Right cardiac atrium (tissue), 5 donors: ENCODE data around the gene TM4SF20. TPM values are rescaled to one million over a fixed set of nuclear protein-coding genes. Genes with fewer than 3 reads are reported as not detected.
A peak's percentile ranks its signal among the peaks of the same experiment; 100 is the strongest.

Source experiments
- ATAC-seq, 2 donors: fragments of 200-7000 bp; cut with Tn5 transposase; one replicate each; pipeline versions ENCODE4 v1.8.0 to v1.9.1; 2020; ENCODE audit warnings: moderate library complexity in 2 of 2, mild to moderate bottlenecking in 1 of 2
- DNase-seq, 3 donors: peaks; one replicate each; pipeline ENCODE4 v3.0.0-alpha.2; 2020
- H3K27ac ChIP-seq: one replicate; pipeline ENCODE4 v1.5.1; 2013; ENCODE audit warnings: mild to moderate bottlenecking, low read length, control low read depth, moderate library complexity
- H3K27me3 ChIP-seq: one replicate; pipeline ENCODE4 v1.6.1; 2013; ENCODE audit not compliant: control insufficient read depth, insufficient read depth
- H3K4me1 ChIP-seq: one replicate; pipeline ENCODE4 v1.6.1; 2013; ENCODE audit warnings: low read length; ENCODE audit not compliant: control insufficient read depth, insufficient read depth
- H3K4me3 ChIP-seq: one replicate; pipeline ENCODE4 v1.5.1; 2013; ENCODE audit warnings: low read length, control low read depth
- H3K9me3 ChIP-seq: one replicate; pipeline ENCODE4 v1.6.1; 2013; ENCODE audit warnings: low read length; ENCODE audit not compliant: control insufficient read depth
- WGBS: extraction: QIAGEN DNeasy Blood & Tissue Kit; methylation state at CpG from one replicate; pipeline ENCODE4 v1.1.7; 2013; 5-methylcytosine and 5-hydroxymethylcytosine counted together
- intact Hi-C, 4 donors: fragments of 100-400 bp; cut with DNase I; formaldehyde crosslinking; loops; one replicate each; pipeline versions ENCODE4 v1.11.0 to v1.14.0; 2022 to 2023
- polyA plus RNA-seq: library from polyadenylated mRNA; stranded (reverse); fragments of 200-250 nt; gene quantifications from one replicate; pipeline ENCODE4 v1.2.3, GENCODE V29; 2013
- total RNA-seq, 4 donors: library from RNA; stranded (reverse); fragmentation: NEBNext Ultra II Directional; extraction: Animal tissue kit (Norgen Biotek cat#: 25700); gene quantifications; one replicate each; pipeline ENCODE4 v1.2.1, GENCODE V29; 2021
- donor health status: healthy with polysubstance abuse.
- donor health status: DM: no; HTN: yes; CAD: no.
- donor health status: DM: no; HTN: no; CAD: no.
- donor health status: DM: no; HTN: yes; CAD: no; lungs with severe emphysema.
- donor health status: DM: yes; HTN: yes; CAD: no.

Gene TM4SF20
- total and polyA plus RNA-seq, 5 donors = not detected

DNA sequence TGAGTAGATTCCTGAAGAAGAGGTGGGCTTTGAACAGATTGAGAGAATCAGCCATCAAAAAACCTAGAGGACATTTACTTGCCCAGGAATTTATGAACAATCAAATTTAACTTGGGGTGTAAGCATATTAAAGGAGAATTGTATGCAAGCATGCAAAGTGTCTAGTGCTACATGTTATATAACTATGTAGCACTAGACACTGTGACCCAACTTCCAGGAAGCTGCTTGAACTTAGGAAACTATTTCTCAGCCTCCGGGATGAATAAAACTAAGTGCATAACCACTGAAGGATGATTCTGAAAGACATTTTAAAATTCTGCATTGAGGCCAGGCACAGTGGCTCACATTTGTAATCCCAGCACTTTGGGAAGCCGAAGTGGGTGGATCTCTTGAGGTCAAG is 41.7 kb downstream of the TM4SF20 start:
- Histone ChIP-seq H3K4me1 (no peaks in the 10 kb centered on the region), H3K27ac (no peak overlapping the region), H3K27me3 (no peaks in the 10 kb centered on the region), H3K4me3 (no peak overlapping the region), H3K9me3 (no peaks in the 10 kb centered on the region)
- intact Hi-C loops = no loop called here
- no peak for DNase-seq
- ATAC-seq = no peak
- 96% methylated on average over 2 of the region's 2 CpGs for WGBS

DNA sequence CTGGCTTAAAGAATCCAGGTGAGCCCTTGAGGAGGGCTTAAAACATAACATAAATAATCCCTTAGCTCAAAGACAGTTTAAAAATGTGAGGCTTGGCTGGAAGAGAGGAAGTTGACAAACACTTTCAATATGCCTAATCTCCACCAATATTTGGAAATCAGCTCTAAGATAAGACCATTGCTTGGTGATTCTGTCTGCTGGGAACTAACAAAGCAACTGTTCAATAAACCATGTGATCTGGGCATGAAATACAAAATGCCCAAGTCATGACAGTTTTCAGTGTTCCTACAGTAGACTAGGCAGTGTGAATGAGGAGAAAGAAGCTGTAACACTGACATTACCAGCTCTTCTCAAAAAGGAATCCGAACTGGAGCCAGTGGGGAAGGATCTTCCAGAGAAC is 43.4 kb downstream of the TM4SF20 start:
- no peaks in the 10 kb centered on the region for H3K4me1 ChIP-seq
- H3K27ac ChIP-seq = no peak overlapping the region
- H3K4me3 ChIP-seq = no peak overlapping the region
- WGBS = 89% methylated on average over 1 of the region's 1 CpG
- H3K27me3 ChIP-seq = no peaks in the 10 kb centered on the region
- DNase-seq (no peak), ATAC-seq (no peak)
- no peaks in the 10 kb centered on the region for H3K9me3 ChIP-seq
- intact Hi-C loops = no loop called here

DNA sequence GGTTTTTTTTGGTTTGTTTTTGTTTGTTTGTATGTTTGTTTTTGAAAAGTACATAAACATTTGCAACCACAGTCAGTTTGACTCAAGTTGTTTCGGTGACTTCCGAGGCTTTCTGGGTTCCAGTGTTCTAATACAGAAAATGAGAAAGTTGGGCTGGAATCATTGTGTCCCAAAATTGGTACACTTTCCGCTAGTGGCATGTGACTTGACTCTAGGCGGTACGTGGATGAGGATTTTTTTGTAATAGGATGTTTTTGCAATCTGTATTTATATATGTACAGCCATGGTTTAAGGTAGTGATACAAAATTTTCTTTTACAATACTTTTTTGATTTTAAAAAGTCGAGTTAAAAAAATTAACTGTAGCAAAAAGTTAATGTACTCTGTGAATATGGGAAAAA is 52.3 kb downstream of the TM4SF20 start:
- intact Hi-C loops = no loop called here
- no peak for ATAC-seq
- no peaks in the 10 kb centered on the region for H3K9me3 ChIP-seq
- no peak overlapping the region for H3K27ac ChIP-seq
- peaks cover 2% of the 10 kb centered on the region for H3K4me1 ChIP-seq
- H3K27me3 ChIP-seq = no peaks in the 10 kb centered on the region
- H3K4me3 ChIP-seq = no peak overlapping the region
- 92% methylated on average over 6 of the region's 6 CpGs for WGBS
- DNase-seq = no peak

DNA sequence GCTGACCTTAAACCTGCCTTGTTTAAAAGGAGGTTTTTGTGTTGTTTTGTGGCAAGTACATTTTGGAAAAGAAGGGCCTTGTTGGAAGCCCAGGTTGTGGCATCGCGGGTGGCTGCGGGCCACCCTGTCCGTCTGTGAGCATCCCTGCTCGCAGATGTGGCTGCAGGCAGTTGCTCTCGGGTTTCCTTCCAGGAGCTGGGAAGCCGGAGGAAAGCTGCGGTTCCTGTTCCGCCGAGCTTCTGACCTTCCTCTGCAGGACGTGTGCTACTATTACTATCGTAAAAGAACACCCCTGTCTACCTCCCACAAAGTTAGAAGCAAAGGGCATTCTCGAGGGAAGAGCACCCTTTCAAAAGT is 53.3 kb downstream of the TM4SF20 start:
- DNase-seq (peak; percentile 26 to 67 (median 53)), ATAC-seq (peak; percentile 44 to 68)
- no peaks in the 10 kb centered on the region for H3K27me3 ChIP-seq
- H3K4me1 ChIP-seq = peaks cover 2% of the 10 kb centered on the region
- no peaks in the 10 kb centered on the region for H3K9me3 ChIP-seq
- H3K4me3 ChIP-seq = peak overlapping the region; percentile 91
- under 1% methylated on average over 13 of the region's 13 CpGs for WGBS
- intact Hi-C loops = no loop called here
- H3K27ac ChIP-seq = peak overlapping the region; percentile 86

DNA sequence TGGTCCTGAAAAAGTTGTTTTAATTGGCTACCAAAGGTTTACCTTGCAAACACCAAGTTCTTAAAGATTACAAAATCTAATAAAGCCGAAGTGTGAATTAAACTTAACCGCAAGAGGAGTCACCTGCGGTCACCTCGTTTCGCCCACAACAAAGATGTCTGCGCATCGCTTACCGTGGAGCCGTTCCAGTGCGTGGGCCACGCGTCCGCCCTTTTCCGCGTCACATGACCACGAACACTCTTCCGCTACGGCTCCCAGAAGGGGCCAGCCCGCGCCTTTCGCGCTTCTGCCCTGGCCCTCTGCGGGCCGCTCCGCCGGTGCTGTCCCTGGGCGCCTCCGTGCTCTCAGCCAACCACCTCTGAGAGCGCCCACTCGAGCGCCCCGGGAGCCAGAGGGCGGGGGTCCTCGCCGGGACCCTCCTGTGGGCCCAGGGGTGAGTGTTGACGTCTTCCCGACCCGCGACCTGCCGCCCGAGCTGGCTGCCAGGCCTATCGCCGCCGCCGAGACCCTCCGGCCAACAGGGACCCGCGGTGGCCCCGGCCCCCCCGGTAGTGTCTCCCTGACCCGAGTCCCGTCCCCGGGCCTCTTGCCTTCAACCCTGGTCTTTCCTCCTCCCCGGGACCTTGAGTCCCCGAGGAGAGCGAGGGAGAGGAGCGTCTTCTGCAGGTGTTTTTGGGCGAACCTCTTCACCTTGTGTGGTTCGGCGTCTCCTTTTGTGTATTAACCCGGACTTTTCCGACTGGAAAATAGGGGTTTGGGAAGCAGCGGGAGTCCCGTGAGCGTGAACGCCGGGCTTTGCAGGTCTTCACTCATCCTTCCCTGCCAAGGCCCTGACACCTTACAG is 53.9 kb downstream of the TM4SF20 start, which contains the start of gene MFF:
Gene MFF, plus strand, starts transcription at position 257 of the 844 bp plus-strand sequence. CDS start 5,415 bp downstream, outside the sequence.
- no peaks in the 10 kb centered on the region for H3K27me3 ChIP-seq
- intact Hi-C loops = no loop called here
- H3K4me3 ChIP-seq = peak within 1 kb of the TSS; percentile 91
- H3K4me1 ChIP-seq = peaks cover 2% of the 10 kb centered on the region
- peak; percentile 99 to 100 for ATAC-seq
- WGBS = under 1% methylated on average over 67 of the region's 67 CpGs
- H3K9me3 ChIP-seq = no peaks in the 10 kb centered on the region
- DNase-seq = peak; percentile 94 to 97 (median 97)
- peak within 1 kb of the TSS; percentile 86 for H3K27ac ChIP-seq

DNA sequence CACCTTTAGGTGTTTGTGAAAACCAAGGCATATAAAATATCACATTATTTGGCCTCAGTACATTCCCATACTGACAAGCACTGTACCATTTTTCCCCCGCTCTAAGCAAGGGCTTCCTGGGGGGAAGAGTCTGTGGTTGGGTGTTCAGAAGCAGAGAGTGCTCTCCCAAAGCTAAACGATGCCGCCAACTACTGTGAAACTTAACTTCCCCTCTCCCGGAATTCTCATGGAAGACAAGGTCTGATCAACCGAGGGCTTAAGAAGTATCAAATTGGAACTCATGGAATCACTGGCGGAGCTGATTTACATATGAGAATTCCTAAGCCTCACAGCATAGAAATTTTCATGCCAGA is 54.5 kb downstream of the TM4SF20 start:
- intact Hi-C loops = no loop called here
- no peaks in the 10 kb centered on the region for H3K27me3 ChIP-seq
- H3K9me3 ChIP-seq = no peaks in the 10 kb centered on the region
- DNase-seq = no peak
- H3K27ac ChIP-seq = peak overlapping the region; percentile 66
- peak; percentile 39 to 41 for ATAC-seq
- WGBS = 12% methylated on average over 6 of the region's 6 CpGs
- peaks cover 2% of the 10 kb centered on the region for H3K4me1 ChIP-seq
- peak overlapping the region; percentile 91 for H3K4me3 ChIP-seq

DNA sequence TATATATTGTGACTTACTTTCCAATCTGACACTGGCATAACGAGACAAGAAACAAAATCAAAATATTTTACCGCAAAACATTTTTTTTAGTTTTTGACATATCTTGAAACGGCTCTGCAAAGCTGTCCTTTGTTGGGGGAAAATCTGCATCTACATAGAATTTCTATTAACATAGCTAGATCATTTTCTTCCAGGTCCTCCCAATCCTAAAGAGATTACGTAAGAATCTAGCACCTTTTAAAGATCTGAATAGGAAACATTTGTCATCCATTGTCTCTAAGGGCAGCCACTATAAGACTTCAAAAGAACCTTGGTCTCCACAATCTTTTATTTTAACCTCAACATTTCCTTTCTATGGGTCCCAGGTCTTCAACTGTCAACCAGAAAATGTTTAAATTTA is 55.3 kb downstream of the TM4SF20 start:
- intact Hi-C loops = no loop called here
- DNase-seq (no peak), ATAC-seq (no peak)
- Histone ChIP-seq H3K27me3 (no peaks in the 10 kb centered on the region), H3K9me3 (no peaks in the 10 kb centered on the region), H3K27ac (no peak overlapping the region), H3K4me3 (no peak overlapping the region), H3K4me1 (peaks cover 2% of the 10 kb centered on the region)
- 98% methylated on average over 4 of the region's 4 CpGs for WGBS

DNA sequence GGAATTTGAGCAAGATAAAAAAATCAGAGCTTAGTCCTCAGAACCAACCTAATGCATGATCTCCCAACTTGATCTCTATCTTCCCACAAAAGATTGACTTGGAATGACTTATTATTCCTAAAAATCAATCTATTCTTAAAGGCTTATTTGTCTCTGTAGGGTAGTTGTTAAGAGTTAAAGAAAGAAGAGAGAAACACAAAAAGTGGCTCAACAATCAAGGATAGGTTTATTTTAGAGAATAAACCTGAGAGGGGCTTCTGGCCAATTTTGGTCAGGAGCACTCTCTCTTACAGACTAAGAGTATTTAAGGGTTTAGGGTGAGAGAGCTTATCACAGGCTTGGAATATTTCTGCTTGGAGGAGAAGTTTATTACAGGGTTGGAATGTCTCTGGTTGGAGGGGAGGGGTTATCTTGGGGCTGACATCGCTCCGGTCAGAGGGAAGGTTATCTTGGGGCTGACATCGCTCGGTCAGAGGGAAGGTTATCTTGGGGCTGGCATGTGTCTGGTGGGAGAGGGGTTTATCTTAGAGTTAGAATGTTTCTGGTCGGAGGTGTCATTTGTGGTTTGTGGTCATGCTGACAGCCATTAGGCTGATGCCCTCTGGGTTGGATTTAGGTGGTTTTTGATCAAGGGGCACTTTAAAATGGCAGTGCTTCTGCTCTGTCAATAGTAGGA is 56.4 kb downstream of the TM4SF20 start:
- DNase-seq = no peak
- Histone ChIP-seq H3K9me3 (no peaks in the 10 kb centered on the region), H3K27ac (no peak overlapping the region), H3K27me3 (no peaks in the 10 kb centered on the region), H3K4me3 (no peak overlapping the region), H3K4me1 (peaks cover 2% of the 10 kb centered on the region)
- 52% methylated on average over 5 of the region's 5 CpGs for WGBS
- intact Hi-C loops = no loop called here
- no peak for ATAC-seq

DNA sequence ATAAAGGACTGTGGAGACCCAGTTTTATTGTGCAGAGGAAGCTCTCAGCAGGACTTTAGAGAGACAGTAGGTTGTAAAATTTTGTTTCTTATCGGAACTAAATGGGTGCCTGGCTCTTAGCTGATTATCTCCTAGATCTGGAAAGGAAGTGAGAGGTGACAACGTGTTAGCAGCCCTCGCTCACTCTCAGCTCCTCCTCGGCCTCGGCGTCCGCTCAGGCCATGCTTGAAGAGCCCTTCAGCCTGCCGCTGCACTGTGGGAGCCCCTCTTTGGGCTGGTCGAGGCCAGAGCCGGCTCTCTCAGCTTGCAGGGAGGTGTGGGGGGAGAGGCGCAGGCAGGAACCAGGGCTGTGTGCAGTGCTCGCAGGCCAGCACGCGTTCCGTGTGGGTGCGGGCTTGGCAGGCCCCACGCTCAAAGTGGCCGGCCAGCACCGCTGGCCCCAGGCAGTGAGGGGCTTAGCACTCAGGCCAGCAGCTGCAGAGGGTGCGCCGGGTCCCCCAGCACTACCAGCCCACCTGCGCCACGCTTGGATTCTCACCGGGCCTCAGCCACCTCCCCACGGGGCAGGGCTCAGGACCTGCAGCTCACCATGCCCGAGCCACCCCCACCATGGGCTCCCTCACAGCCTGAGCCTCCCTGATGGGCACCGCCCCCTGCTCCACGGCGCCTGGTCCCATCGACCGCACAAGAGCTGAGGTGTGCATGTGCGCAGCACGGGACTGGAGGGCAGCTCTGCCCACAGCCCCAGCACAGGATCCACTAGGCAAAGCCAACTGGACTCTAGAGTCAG is 58.6 kb downstream of the TM4SF20 start:
- ATAC-seq (no peak), DNase-seq (peak in 2 of 3 donors; percentile 43 to 46)
- WGBS = 92% methylated on average over 33 of the region's 33 CpGs
- Histone ChIP-seq H3K27me3 (no peaks in the 10 kb centered on the region), H3K4me3 (no peak overlapping the region), H3K4me1 (no peaks in the 10 kb centered on the region), H3K9me3 (no peaks in the 10 kb centered on the region), H3K27ac (no peak overlapping the region)
- intact Hi-C loops = no loop called here

DNA sequence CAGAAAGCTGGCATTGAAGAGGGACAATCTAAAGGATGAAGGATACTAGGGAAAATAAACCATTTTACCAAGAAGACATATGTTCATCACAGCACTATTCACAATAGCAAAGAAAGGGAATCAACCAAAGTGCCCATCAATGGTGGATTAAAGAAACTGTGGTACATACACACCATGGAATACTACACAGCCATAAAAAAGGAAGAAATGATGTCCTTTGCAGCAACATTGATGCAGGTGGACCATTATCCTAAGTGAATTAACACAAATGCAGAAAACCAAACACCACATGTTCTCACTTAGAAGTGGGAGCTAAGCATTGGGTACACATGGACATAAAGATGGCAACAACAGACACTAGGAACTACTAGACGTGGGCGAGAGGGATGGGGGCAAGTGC is 61.3 kb downstream of the TM4SF20 start:
- no peak for DNase-seq
- 93% methylated on average over 2 of the region's 2 CpGs for WGBS

DNA sequence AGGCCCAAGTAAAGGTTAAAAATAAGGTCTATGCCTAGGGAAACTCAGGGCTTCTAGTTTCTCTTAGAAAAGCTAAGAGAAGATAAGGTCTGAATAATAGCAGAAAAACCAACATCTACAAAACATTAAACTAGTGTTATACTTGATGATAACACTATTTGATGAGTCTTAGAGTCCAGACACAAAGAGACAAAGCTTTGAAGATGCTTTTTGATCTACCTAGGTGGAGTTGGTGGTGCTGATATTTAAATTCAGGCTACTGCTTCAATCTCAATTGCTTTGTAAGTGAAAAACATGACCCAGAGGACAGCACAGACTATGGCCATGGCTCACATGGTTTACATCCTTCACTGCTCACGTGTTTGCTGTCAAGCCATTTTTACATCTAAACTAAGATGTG is 65.8 kb downstream of the TM4SF20 start:
- 92% methylated on average over 1 of the region's 1 CpG for WGBS
- H3K9me3 ChIP-seq = no peaks in the 10 kb centered on the region

More for the DNA sequence above, 61.3 kb downstream of the TM4SF20 start:
- Histone ChIP-seq H3K4me1 (no peaks in the 10 kb centered on the region), H3K9me3 (no peaks in the 10 kb centered on the region), H3K27ac (no peak overlapping the region), H3K27me3 (no peaks in the 10 kb centered on the region), H3K4me3 (no peak overlapping the region)
- intact Hi-C loops = no loop called here
- no peak for ATAC-seq

More for the DNA sequence above, 65.8 kb downstream of the TM4SF20 start:
- Histone ChIP-seq H3K27ac (no peak overlapping the region), H3K27me3 (no peaks in the 10 kb centered on the region), H3K4me3 (no peak overlapping the region), H3K4me1 (no peaks in the 10 kb centered on the region)
- intact Hi-C loops = no loop called here
- DNase-seq (no peak), ATAC-seq (no peak)
